H9 (cell line): ENCODE data around the gene GUCY2D. TPM values are rescaled to one million over a fixed set of nuclear protein-coding genes. Genes with fewer than 3 reads are reported as not detected.

Source experiments
- DNase-seq: peaks from one replicate; pipeline ENCODE4 v3.0.0-alpha.2; 2017
- H2AFZ ChIP-seq: one replicate; pipeline ENCODE4 v1.6.1; 2013; ENCODE audit warnings: mild to moderate bottlenecking, low read length, control low read depth, moderate library complexity
- H2AK5ac ChIP-seq: 2 replicates; pipeline ENCODE4 v1.6.1; 2013; ENCODE audit warnings: low read length, control low read depth, mixed read lengths; ENCODE audit not compliant: insufficient read length
- H2BK120ac ChIP-seq: one replicate; pipeline ENCODE4 v1.6.1; 2013; ENCODE audit warnings: low read depth, mild to moderate bottlenecking, low read length, control low read depth, inconsistent platforms; ENCODE audit not compliant: poor library complexity, severe bottlenecking
- H2BK12ac ChIP-seq: 2 replicates; pipeline ENCODE4 v1.6.1; 2013; ENCODE audit warnings: low read length, control low read depth, mixed read lengths, low read depth; ENCODE audit not compliant: insufficient read length
- H2BK15ac ChIP-seq: 2 replicates; pipeline ENCODE4 v1.6.1; 2013; ENCODE audit warnings: low read depth, low read length, control low read depth
- H2BK20ac ChIP-seq: one replicate; pipeline ENCODE4 v1.6.1; 2013; ENCODE audit warnings: low read depth, mild to moderate bottlenecking, low read length, control low read depth, inconsistent platforms; ENCODE audit not compliant: poor library complexity, severe bottlenecking
- H2BK5ac ChIP-seq: 2 replicates; pipeline ENCODE4 v1.6.1; 2013; ENCODE audit warnings: low read length, control low read depth, mixed read lengths; ENCODE audit not compliant: insufficient read length
- H3K14ac ChIP-seq: 2 replicates; pipeline ENCODE4 v1.6.1; 2013; ENCODE audit warnings: low read length, control low read depth; ENCODE audit not compliant: insufficient read depth
- H3K18ac ChIP-seq: 2 replicates; pipeline ENCODE4 v1.6.1; 2013; ENCODE audit warnings: low read depth, mild to moderate bottlenecking, mixed read lengths, low read length, control low read depth; ENCODE audit not compliant: insufficient read length
- H3K23ac ChIP-seq: 2 replicates; pipeline ENCODE4 v1.6.1; 2013; ENCODE audit warnings: low read length, control low read depth, mixed read lengths, low read depth; ENCODE audit not compliant: insufficient read length
- H3K23me2 ChIP-seq: 2 replicates; pipeline ENCODE4 v1.6.1; 2013; ENCODE audit warnings: low read depth, mild to moderate bottlenecking, mixed read lengths, low read length, control low read depth; ENCODE audit not compliant: insufficient read length, poor library complexity, severe bottlenecking
- H3K27ac ChIP-seq: 2 replicates; pipeline ENCODE4 v1.5.1; 2013; ENCODE audit warnings: low read length, control low read depth, mixed read lengths, low read depth; ENCODE audit not compliant: insufficient read length
- H3K27me3 ChIP-seq: 2 replicates; pipeline ENCODE4 v1.6.1; 2013; ENCODE audit warnings: low read length, control low read depth, inconsistent platforms; ENCODE audit not compliant: insufficient read depth
- H3K4ac ChIP-seq: 2 replicates; pipeline ENCODE4 v1.6.1; 2013; ENCODE audit warnings: low read depth, mild to moderate bottlenecking, control low read depth, inconsistent platforms, low read length, moderate library complexity
- H3K4me1 ChIP-seq: 2 replicates; pipeline ENCODE4 v1.6.1; 2013; ENCODE audit warnings: low read length, control low read depth, inconsistent platforms; ENCODE audit not compliant: insufficient read depth
- H3K4me2 ChIP-seq: 2 replicates; pipeline ENCODE4 v1.6.1; 2013; ENCODE audit warnings: low read length, control low read depth, mixed read lengths; ENCODE audit not compliant: insufficient read length, insufficient read depth
- H3K56ac ChIP-seq: 2 replicates; pipeline ENCODE4 v1.6.1; 2013; ENCODE audit warnings: low read depth, mild to moderate bottlenecking, mixed read lengths, low read length, control low read depth; ENCODE audit not compliant: insufficient read length
- H3K79me1 ChIP-seq: 2 replicates; pipeline ENCODE4 v1.6.1; 2013; ENCODE audit warnings: low read depth, mild to moderate bottlenecking, moderate library complexity, low read length, control low read depth, inconsistent platforms; ENCODE audit not compliant: insufficient read depth, poor library complexity, severe bottlenecking
- H3K79me2 ChIP-seq: 2 replicates; pipeline ENCODE4 v1.6.1; 2013; ENCODE audit warnings: low read length, control low read depth, inconsistent platforms; ENCODE audit not compliant: insufficient read depth
- H3K9ac ChIP-seq: 2 replicates; pipeline ENCODE4 v1.6.1; 2013; ENCODE audit warnings: low read length, control low read depth, mixed read lengths; ENCODE audit not compliant: insufficient read length; ENCODE audit errors: extremely low read depth
- H3K9me3 ChIP-seq: one replicate; pipeline ENCODE4 v1.6.1; 2013; ENCODE audit warnings: low read depth, low read length, inconsistent platforms; ENCODE audit not compliant: control insufficient read depth
- H3T11ph ChIP-seq: one replicate; pipeline ENCODE4 v1.6.1; 2013; ENCODE audit warnings: mild to moderate bottlenecking, low read length, control low read depth, inconsistent platforms
- H4K20me1 ChIP-seq: one replicate; pipeline ENCODE4 v1.6.1; 2013; ENCODE audit not compliant: control insufficient read depth, insufficient read length, insufficient read depth
- H4K5ac ChIP-seq: 2 replicates; pipeline ENCODE4 v1.6.1; 2013; ENCODE audit warnings: low read depth, mild to moderate bottlenecking, mixed read lengths, low read length, control low read depth; ENCODE audit not compliant: insufficient read length
- H4K8ac ChIP-seq: replicated peaks from 2 replicates; pipeline ENCODE4 v1.6.1; 2013; ENCODE audit warnings: low read length, control low read depth, mixed read lengths, low read depth; ENCODE audit not compliant: insufficient read length
- H4K91ac ChIP-seq: 2 replicates; pipeline ENCODE4 v1.6.1; 2013; ENCODE audit warnings: low read depth, mild to moderate bottlenecking, moderate library complexity, mixed read lengths, low read length, control low read depth; ENCODE audit not compliant: insufficient read length
- H3K27ac Mint-ChIP-seq, 3 experiments: 2 replicates in 2 of 3; 3 replicates in 1 of 3; pipeline ENCODE4 v1.8.0; 2020 to 2021; ENCODE audit warnings: mixed read lengths in 3 of 3, mild to moderate bottlenecking in 1 of 3, moderate library complexity in 1 of 3
- H3K27me3 Mint-ChIP-seq: 2 replicates; pipeline ENCODE4 v1.8.0; 2021; ENCODE audit warnings: low read depth, mild to moderate bottlenecking, moderate library complexity, mixed read lengths
- H3K36me3 Mint-ChIP-seq, 3 experiments: 2 replicates in 2 of 3; 3 replicates in 1 of 3; pipeline ENCODE4 v1.8.0; 2020 to 2021; ENCODE audit warnings: low read depth in 3 of 3, mixed read lengths in 3 of 3; ENCODE audit not compliant: insufficient read depth in 1 of 3
- H3K4me1 Mint-ChIP-seq, 2 experiments: 2 replicates each; pipeline ENCODE4 v1.8.0; 2020; ENCODE audit warnings: mixed read lengths in 2 of 2
- H3K4me3 Mint-ChIP-seq, 2 experiments: 2 replicates in 1 of 2; 3 replicates in 1 of 2; pipeline ENCODE4 v1.8.0; 2020 to 2021; ENCODE audit warnings: mild to moderate bottlenecking in 2 of 2, mixed read lengths in 2 of 2, moderate library complexity in 1 of 2
- H3K9me3 Mint-ChIP-seq, 2 experiments: 2 replicates in 1 of 2; 3 replicates in 1 of 2; pipeline ENCODE4 v1.8.0; 2020; ENCODE audit warnings: mild to moderate bottlenecking in 2 of 2, mixed read lengths in 2 of 2, moderate library complexity in 1 of 2
- WGBS: extraction: QIAGEN DNeasy Blood & Tissue Kit; methylation state at CpG from one replicate; pipeline ENCODE4 v1.1.7; 2013; ENCODE audit warnings: missing lambda C conversion rate, low lambda C conversion rate, mixed read lengths; ENCODE audit not compliant: insufficient read length; ENCODE audit errors: extremely low coverage; 5-methylcytosine and 5-hydroxymethylcytosine counted together
- total RNA-seq: library from RNA; stranded (reverse); gene quantifications from 2 replicates; pipeline ENCODE4 v1.2.1, GENCODE V29; 2021
- TF ChIP-seq, protein P1 (sequence below): fragments of 200-600 bp; sonication (generic); conservative IDR thresholded peaks from 3 replicates; pipeline ENCODE4 v1.8.0; 2021; ENCODE audit warnings: antibody characterized with exemption, mild to moderate bottlenecking

GUCY2D gene
- total RNA-seq, 1 experiment from 2014 or later = 0.15 TPM

DNA sequence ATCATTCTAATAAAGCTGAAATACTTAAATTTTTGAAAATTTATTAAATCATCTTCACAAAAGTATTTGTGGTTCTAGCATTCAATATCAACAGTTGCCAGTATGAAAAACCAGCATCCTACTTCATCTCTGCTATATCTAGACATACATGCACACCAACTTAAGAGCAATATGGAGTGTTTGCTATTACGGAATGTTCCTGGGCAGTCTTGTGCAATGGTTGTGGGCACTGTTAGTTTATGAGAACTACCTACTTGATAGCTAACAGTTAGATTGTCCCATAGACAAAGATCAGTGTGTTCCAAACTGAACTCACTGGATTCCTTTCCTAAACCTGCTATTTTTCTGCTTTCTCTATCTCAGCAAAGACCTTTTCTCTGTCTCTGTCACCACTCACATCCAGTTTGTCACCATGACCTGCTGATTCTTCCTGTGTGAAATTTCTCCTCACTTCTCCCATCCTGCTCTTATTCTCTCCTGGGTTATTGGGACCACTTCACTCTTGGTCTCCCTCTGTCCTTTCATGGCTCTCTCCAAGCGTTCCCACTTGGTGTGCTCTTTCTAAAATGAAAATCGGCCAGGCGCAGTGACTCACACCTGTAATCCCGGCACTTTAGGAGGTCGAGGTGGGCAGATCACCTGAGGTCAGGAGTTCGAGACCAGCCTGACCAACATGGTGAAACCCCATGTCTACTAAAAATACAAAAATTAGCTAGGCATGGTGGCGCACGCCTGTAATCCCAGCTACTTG, 42.7 kb upstream of the GUCY2D start:
- Histone ChIP-seq H3K14ac (no peak overlapping the region), H3T11ph (no peak overlapping the region), H4K8ac (no peak overlapping the region), H3K27ac (no peak overlapping the region), H2BK20ac (no peak overlapping the region), H3K23ac (no peak overlapping the region), H3K4ac (no peak overlapping the region), H2BK5ac (no peak overlapping the region), H4K20me1 (no peaks in the 10 kb centered on the region), H3K18ac (no peak overlapping the region), H2AFZ (no peak overlapping the region), H2BK120ac (no peak overlapping the region), H3K27me3 (no peaks in the 10 kb centered on the region), H3K4me1 (no peaks in the 10 kb centered on the region; the same call in 1 of the 2 replicates), H4K5ac (no peak overlapping the region), H2BK12ac (no peak overlapping the region), H3K56ac (no peak overlapping the region), H3K79me2 (no peaks in the 10 kb centered on the region), H3K9me3 (no peaks in the 10 kb centered on the region), H3K4me2 (no peak overlapping the region), H3K79me1 (no peaks in the 10 kb centered on the region), H2BK15ac (no peak overlapping the region), H3K23me2 (no peaks in the 10 kb centered on the region), H4K91ac (no peak overlapping the region), H3K9ac (no peak overlapping the region), H2AK5ac (no peak overlapping the region)
- H3K27me3 Mint-ChIP-seq = no peaks in the 10 kb centered on the region; the same call in none of the 2 replicates
- TF ChIP-seq, protein P1, sequence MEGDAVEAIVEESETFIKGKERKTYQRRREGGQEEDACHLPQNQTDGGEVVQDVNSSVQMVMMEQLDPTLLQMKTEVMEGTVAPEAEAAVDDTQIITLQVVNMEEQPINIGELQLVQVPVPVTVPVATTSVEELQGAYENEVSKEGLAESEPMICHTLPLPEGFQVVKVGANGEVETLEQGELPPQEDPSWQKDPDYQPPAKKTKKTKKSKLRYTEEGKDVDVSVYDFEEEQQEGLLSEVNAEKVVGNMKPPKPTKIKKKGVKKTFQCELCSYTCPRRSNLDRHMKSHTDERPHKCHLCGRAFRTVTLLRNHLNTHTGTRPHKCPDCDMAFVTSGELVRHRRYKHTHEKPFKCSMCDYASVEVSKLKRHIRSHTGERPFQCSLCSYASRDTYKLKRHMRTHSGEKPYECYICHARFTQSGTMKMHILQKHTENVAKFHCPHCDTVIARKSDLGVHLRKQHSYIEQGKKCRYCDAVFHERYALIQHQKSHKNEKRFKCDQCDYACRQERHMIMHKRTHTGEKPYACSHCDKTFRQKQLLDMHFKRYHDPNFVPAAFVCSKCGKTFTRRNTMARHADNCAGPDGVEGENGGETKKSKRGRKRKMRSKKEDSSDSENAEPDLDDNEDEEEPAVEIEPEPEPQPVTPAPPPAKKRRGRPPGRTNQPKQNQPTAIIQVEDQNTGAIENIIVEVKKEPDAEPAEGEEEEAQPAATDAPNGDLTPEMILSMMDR = no peak
- H3K36me3 Mint-ChIP-seq = no peaks in the 10 kb centered on the region
- H3K4me1 Mint-ChIP-seq = peaks cover 16 to 17% of the 10 kb centered on the region in 2 experiments
- WGBS = no CpG with 5 or more reads among the region's 9 CpGs
- H3K4me3 Mint-ChIP-seq = no peak overlapping the region
- no peaks in the 10 kb centered on the region for H3K9me3 Mint-ChIP-seq
- DNase-seq = no peak
- H3K27ac Mint-ChIP-seq = no peak overlapping the region; a peak in 1 of 7 replicates
